ENCODE results near the gene HOXA3.

HOXA3 gene

GRCh38 chr7:27177795-27178320, 25.5 kb upstream of the HOXA3 start:
- no peak for DNase-seq

GRCh38 chr7:27176962-27177794, 24.8 kb upstream of the HOXA3 start:
- no peak for DNase-seq

GRCh38 chr7:27176524-27176845, 24.1 kb upstream of the HOXA3 start:
- no peak for DNase-seq

GRCh38 chr7:27175626-27176523, 23.5 kb upstream of the HOXA3 start:
- DNase-seq, result no peak

- no peak for DNase-seq
These were observed 22.7 kb upstream of the HOXA3 start for GRCh38 chr7:27174874-27175625.

GRCh38 chr7:27173956-27174873, 21.8 kb upstream of the HOXA3 start, which contains the start of gene HOXA10:
TSS of gene HOXA10 (minus strand) at chr7:27174320. CDS start at chr7:27174306, 14 bp downstream.
- DNase-seq, result no peak

GRCh38 chr7:27173511-27173955, 21.1 kb upstream of the HOXA3 start:
- no peak for DNase-seq

- DNase-seq, result no peak
These were observed 20.6 kb upstream of the HOXA3 start for GRCh38 chr7:27172823-27173510.

- DNase-seq, result no peak
These were observed 20.0 kb upstream of the HOXA3 start for GRCh38 chr7:27172315-27172774.

- no peak for DNase-seq
These were observed 19.4 kb upstream of the HOXA3 start for GRCh38 chr7:27171637-27172314.

GRCh38 chr7:27171325-27171636, 18.9 kb upstream of the HOXA3 start:
- DNase-seq, result no peak

GRCh38 chr7:27170426-27171324, 18.3 kb upstream of the HOXA3 start:
- no peak for DNase-seq

GRCh38 chr7:27169658-27170425, 17.5 kb upstream of the HOXA3 start:
- no peak for DNase-seq

GRCh38 chr7:27168265-27168947, 16.0 kb upstream of the HOXA3 start:
- no peak for DNase-seq

- DNase-seq, result no peak
These were observed 15.5 kb upstream of the HOXA3 start for GRCh38 chr7:27167916-27168264.

GRCh38 chr7:27166531-27167505, 14.4 kb upstream of the HOXA3 start:
- no peak for DNase-seq

Measured in central memory CD4-positive, alpha-beta T cell (primary cell).